ENCODE results near the gene GNAQ.

Gene GNAQ

DNA sequence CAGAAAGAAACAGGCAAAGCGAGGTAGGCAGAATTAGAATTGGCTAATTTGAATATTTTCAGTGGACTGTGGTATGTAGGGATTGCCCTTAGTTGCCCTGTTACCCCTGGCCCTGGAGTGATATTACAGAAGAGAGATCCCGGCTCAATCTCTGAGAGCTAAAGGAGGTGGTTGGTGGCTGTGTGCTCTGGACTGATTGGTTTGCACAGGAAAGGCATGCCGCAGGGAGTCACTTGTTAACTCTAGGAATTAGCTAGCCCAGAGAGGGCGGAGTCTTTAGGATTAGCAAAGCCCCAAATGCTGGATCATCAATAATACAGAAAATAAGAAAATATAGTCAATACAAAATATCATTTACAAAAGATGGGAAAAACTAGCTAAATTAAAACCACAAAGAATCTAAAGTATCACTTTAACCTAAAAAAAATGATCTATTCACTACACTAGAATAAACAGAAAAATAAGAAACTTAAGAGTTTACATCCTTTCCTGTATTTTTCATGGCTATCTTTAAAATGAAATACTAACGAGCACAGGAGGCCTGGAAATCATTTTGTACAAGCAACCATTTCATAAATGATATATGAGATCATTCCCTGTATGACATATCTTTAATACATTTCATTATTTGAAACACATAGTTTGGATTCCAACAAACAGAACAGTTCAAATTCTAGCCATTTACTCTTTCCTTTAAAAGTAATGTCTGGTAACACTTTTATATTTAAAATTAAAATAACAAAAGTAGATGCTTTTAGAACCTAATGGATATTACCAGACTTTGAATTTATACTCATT lies 71.1 kb downstream of the GNAQ start:
- no peak for DNase-seq (ENCODE audit: low read depth in 2 of 2)
- no peak for TF ChIP-seq CTCF (IDR thresholded peaks at IDR 0.05; ENCODE audit: low read depth, low read length)
- no peak overlapping the region for H3K4me3 ChIP-seq (replicated peaks in 1 of 2; ENCODE audit: low read depth in 2 of 2, low read length in 2 of 2)

DNA sequence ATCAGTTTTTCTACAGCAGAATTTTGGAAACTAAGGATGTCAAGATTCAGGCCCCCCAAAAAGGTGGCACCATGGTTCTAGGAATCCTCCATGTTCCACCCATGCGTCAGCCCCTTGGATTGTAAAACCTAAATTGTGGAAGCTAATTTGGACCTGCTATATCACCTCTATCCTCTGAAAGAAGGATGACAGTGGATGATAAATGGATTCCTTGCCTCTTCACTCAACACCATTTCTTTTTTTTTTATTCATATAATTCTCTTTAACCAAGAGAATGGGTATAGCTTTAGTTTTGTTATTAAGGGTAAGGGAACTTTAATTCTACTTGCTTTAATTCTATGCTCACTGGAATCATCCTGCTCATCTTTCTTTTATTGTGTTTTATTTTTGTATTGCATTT lies 71.8 kb downstream of the GNAQ start:
- H3K4me3 ChIP-seq (replicated peaks in 1 of 2; ENCODE audit: low read depth in 2 of 2, low read length in 2 of 2) = no peak overlapping the region
- TF ChIP-seq CTCF (IDR thresholded peaks at IDR 0.05; ENCODE audit: low read depth, low read length) = no peak
- DNase-seq (ENCODE audit: low read depth in 2 of 2) = no peak

DNA sequence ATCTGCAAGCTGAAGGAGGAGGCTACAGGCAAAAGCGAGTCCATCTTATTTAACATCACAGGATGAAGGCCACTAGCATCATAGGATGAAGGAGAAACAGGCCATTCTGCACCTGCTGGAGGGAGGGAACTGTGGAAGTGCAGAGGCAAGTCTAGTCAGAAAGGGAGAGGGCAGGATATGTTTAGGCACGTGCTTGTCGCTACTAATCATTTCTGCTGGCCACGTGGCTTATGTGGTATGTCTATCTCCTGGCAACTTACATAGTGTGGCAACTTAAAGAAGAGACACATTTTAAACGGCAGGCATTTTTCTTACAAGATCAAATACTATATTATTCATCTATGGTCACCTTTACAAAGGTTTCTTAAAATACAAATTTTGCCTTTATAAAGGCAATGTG lies 74.0 kb downstream of the GNAQ start:
- no peak for DNase-seq (ENCODE audit: low read depth in 2 of 2)
- no peak for TF ChIP-seq CTCF (IDR thresholded peaks at IDR 0.05; ENCODE audit: low read depth, low read length)
- no peak overlapping the region for H3K4me3 ChIP-seq (replicated peaks in 1 of 2; ENCODE audit: low read depth in 2 of 2, low read length in 2 of 2)

DNA sequence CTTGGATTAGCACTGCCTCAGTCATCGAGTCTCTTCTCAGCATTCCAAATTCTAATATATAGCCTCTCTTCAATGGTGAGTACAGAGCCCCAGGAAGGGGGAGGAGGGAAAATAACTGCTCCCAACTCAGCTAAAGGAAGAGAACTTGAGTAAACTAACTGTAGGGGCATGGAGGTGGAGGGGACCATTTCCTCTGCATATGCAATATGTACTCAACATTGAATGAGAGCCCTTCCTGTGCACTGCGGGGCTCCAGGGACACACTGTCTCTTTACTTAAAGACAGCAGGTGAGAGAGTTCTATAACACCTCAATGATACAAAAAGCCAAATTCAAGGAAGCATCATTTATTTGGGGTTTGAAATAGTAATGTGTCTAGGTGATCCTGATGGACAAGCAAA lies 75.1 kb downstream of the GNAQ start:
- DNase-seq (ENCODE audit: low read depth in 2 of 2) = no peak
- H3K4me3 ChIP-seq (replicated peaks in 1 of 2; ENCODE audit: low read depth in 2 of 2, low read length in 2 of 2) = no peak overlapping the region
- no peak for TF ChIP-seq CTCF (IDR thresholded peaks at IDR 0.05; ENCODE audit: low read depth, low read length)

GRCh38 chr9:77954666-77955015 lies 77.0 kb downstream of the GNAQ start:
- no peak for TF ChIP-seq CTCF (IDR thresholded peaks at IDR 0.05; ENCODE audit: low read depth, low read length)
- DNase-seq (ENCODE audit: low read depth in 2 of 2) = no peak
- no peak overlapping the region for H3K4me3 ChIP-seq (replicated peaks in 1 of 2; ENCODE audit: low read depth in 2 of 2, low read length in 2 of 2)

DNA sequence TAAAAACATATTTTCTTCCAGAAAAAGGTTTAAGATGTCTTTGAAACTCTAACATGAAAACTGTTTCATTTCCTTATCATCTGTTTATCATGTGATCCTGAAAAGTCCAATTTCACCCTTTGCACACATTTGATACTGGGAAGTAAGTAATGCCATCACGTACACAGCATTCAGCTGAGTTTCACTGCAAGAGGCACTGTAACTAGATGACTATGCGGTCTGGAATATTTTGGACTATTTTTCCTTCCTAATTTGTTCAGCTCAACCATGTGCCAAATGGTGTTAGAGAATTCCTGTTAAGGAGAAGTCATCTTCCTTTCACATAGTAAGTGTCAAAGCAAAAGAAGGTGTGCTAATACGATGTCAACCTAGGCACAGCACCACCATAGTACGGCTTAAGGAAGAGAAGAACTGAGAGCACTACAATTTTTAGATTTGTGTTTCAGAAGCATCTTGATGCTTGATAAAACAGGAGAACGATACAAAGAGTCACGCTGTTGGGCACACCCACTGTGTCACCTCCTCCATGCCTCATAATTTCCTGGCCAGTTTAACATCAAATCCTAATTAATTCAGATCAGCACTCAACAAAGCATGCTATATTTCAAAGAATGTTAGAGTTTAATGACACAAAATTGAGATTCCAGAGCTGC lies 77.5 kb downstream of the GNAQ start:
- TF ChIP-seq CTCF (IDR thresholded peaks at IDR 0.05; ENCODE audit: low read depth, low read length) = no peak
- peak; percentile 38 to 45 for DNase-seq (ENCODE audit: low read depth in 2 of 2)
- no peak overlapping the region for H3K4me3 ChIP-seq (replicated peaks in 1 of 2; ENCODE audit: low read depth in 2 of 2, low read length in 2 of 2)
